GM12865 (cell line): Measurements from ENCODE around the gene MCRS1.

Source experiments
- DNase-seq: peaks from one replicate; pipeline ENCODE4 v3.0.0; 2010; ENCODE audit warnings: low read depth
- H3K4me3 ChIP-seq: 2 replicates; pipeline ENCODE4 v1.5.1; 2011; ENCODE audit warnings: mild to moderate bottlenecking, low read depth, low read length, control low read depth
- TF ChIP-seq, protein P1 (sequence below): IDR thresholded peaks from 2 replicates; pipeline ENCODE4 v1.5.1; 2011; ENCODE audit warnings: low read length, control low read depth, low read depth, inconsistent platforms; ENCODE audit not compliant: insufficient read depth; ENCODE audit errors: missing control alignments

MCRS1 gene

DNA sequence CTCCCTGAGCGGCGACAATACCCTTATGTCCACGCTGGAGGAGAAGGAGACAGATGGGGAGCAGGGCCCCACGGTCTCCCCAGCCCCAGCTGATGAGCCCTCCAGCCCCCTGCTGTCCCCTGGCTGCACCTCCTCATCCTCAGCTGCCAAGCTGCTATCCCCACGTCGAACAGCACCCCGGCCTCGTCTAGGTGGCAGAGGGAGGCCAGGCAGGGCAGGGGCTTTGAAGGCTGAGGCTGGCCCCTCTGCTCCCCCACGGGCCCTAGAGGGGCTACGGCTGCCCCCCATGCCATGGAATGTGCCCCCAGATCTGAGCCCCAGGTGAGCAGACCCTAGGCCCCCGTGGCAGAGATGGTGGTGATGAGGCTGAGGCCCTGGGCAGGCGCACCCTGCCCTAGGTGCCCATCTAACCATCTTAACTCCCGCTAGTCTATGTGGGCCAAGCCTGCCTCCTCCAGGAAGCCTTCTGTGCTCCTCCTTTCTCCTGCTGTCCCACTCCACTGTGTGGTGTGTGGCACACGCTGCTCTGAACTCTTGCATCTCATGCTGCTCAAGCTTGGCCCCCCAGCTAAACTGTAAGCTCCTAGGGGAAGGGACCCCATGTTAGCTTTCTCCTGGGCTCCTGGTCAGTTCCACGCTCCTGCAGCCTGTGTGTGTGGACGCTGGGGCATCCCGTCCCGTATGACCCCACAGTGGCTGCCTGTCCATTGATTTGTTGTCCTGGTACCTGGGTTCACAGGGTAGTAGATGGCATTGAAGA is 12.1 kb downstream of the MCRS1 start:
- no peak for DNase-seq
- no peak overlapping the region for H3K4me3 ChIP-seq
- TF ChIP-seq, protein P1, sequence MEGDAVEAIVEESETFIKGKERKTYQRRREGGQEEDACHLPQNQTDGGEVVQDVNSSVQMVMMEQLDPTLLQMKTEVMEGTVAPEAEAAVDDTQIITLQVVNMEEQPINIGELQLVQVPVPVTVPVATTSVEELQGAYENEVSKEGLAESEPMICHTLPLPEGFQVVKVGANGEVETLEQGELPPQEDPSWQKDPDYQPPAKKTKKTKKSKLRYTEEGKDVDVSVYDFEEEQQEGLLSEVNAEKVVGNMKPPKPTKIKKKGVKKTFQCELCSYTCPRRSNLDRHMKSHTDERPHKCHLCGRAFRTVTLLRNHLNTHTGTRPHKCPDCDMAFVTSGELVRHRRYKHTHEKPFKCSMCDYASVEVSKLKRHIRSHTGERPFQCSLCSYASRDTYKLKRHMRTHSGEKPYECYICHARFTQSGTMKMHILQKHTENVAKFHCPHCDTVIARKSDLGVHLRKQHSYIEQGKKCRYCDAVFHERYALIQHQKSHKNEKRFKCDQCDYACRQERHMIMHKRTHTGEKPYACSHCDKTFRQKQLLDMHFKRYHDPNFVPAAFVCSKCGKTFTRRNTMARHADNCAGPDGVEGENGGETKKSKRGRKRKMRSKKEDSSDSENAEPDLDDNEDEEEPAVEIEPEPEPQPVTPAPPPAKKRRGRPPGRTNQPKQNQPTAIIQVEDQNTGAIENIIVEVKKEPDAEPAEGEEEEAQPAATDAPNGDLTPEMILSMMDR: no peak

- TF ChIP-seq, protein P1: no peak
- no peak overlapping the region for H3K4me3 ChIP-seq
- no peak for DNase-seq
These were observed 13.7 kb downstream of the MCRS1 start for GRCh38 chr12:49554266-49554665.

GRCh38 chr12:49553512-49554088 is 14.3 kb downstream of the MCRS1 start:
- peak; percentile 48 for DNase-seq
- H3K4me3 ChIP-seq: no peak overlapping the region
- TF ChIP-seq, protein P1: peak; percentile 41

- no peak overlapping the region for H3K4me3 ChIP-seq
- DNase-seq: no peak
- TF ChIP-seq, protein P1: no peak
These were observed 15.0 kb downstream of the MCRS1 start for GRCh38 chr12:49552899-49553298.

- no peak overlapping the region for H3K4me3 ChIP-seq
- TF ChIP-seq, protein P1: no peak
- DNase-seq: no peak
These were observed 15.5 kb downstream of the MCRS1 start for GRCh38 chr12:49552425-49552824.

GRCh38 chr12:49552014-49552413 is 15.9 kb downstream of the MCRS1 start:
- DNase-seq: no peak
- no peak overlapping the region for H3K4me3 ChIP-seq
- TF ChIP-seq, protein P1: no peak

- TF ChIP-seq, protein P1: no peak
- H3K4me3 ChIP-seq: no peak overlapping the region
- no peak for DNase-seq
These were observed 17.2 kb downstream of the MCRS1 start for GRCh38 chr12:49550693-49551252.
